Measurements from ENCODE around the gene NID1.
"Not testable (repeated sequence)": the region's sequence is repeated elsewhere in the genome, so short reads cannot be mapped to it uniquely, and the experiment has no call there.

Gene NID1

GRCh38 chr1:236009857-236010256 is 55.0 kb downstream of the NID1 start:
- H3K9me3 Mint-ChIP-seq = no peaks in the 10 kb centered on the region
- ATAC-seq (no peak), DNase-seq (no peak)
- H3K4me3 Mint-ChIP-seq = no peak overlapping the region
- no peaks in the 10 kb centered on the region for H3K27me3 Mint-ChIP-seq
- H3K4me1 Mint-ChIP-seq = no peaks in the 10 kb centered on the region
- H3K27ac Mint-ChIP-seq = no peak overlapping the region

DNA sequence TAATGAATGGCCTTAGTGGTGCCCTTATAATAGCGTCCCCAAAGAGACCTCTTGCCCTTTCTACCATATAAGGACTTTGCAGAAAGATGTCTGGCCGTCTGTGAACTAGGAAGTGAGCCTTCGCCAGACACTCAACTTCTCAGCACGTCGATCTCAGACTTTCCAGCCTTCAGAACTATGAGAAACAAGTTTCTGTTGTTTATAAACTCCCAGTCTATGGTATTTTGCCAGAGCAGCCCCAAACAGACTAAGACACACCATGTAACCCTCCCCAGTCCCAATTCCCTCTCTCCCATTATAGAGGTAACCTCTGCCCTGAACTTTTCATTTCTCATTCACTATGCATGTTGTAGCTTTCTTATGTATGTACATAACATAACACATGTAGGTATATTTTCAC is 55.7 kb downstream of the NID1 start:
- Mint-ChIP-seq H3K27ac (no peak overlapping the region), H3K9me3 (no peaks in the 10 kb centered on the region), H3K27me3 (no peaks in the 10 kb centered on the region), H3K4me1 (peaks cover 2% of the 10 kb centered on the region), H3K4me3 (no peak overlapping the region)
- DNase-seq = no peak
- ATAC-seq = no peak

- Mint-ChIP-seq H3K27ac (no peak overlapping the region), H3K9me3 (no peaks in the 10 kb centered on the region), H3K4me1 (peaks cover 8% of the 10 kb centered on the region), H3K27me3 (no peaks in the 10 kb centered on the region), H3K4me3 (no peak overlapping the region)
- DNase-seq = no peak
- no peak for ATAC-seq
These were observed 57.1 kb downstream of the NID1 start for GRCh38 chr1:236007781-236008180.

DNA sequence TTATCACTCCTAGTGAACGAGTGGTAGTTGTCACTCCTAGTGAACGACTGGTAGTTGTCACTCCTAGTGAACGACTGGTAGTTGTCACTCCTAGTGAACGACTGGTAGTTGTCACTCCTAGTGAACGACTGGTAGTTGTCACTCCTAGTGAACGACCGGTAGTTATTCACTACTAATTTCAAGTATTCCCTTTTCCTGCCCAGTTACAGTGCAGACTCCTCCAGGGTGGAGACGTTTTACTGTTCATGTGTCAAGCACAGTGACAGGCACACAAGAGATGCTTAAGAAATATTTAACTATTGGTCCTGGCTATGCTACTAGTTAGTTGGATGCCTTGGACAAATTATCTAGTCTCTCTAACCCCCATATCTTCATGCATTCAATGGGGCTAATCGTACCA is 61.8 kb downstream of the NID1 start:
- H3K27me3 Mint-ChIP-seq, DNase-seq, ATAC-seq, H3K4me3 Mint-ChIP-seq, H3K27ac Mint-ChIP-seq, H3K9me3 Mint-ChIP-seq: not testable (repeated sequence)
- peaks cover 50% of the 10 kb centered on the region for H3K4me1 Mint-ChIP-seq

DNA sequence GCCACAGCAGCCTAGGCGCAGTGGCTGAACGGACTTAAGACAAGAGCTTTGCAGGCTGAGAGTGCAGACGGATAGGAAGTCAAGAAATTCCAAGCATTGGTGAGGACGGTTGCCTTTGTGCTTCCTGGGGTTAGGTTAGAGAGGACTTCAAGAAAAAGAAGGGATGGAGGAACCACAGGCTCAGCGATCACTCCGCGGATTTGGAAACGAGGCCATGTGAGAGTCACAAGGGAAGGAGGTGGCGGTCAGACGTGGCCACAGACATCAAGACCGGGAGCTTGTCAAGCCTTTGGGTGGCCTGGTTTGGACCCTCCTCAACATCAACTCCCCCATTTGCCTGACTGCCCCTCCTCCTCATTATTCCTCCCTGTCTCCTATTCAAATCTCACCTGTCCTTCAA is 62.3 kb downstream of the NID1 start:
- H3K4me3 Mint-ChIP-seq = no peak overlapping the region
- no peak for DNase-seq
- peak overlapping the region in 1 of 2 donors; percentile 60 for H3K27ac Mint-ChIP-seq
- H3K9me3 Mint-ChIP-seq = no peaks in the 10 kb centered on the region
- H3K4me1 Mint-ChIP-seq = peaks cover 51% of the 10 kb centered on the region
- ATAC-seq = no peak
- no peaks in the 10 kb centered on the region for H3K27me3 Mint-ChIP-seq

DNA sequence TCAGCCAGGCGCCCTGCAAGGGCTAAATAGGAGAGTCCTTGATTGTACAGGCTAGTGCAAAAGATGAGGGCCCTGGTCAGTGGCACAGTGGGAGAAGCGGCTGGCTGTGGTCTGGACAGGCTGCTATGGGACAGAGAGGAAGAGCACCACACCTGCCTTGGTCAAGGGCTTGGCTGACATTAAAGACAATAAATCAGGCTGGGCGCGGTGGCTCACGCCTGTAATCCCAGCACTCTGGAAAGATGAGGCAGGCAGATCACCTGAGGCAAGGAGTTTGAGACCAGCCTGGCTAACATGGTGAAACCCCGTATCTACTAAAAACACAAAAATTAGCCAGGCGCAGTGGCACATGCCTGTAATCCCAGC is 62.9 kb downstream of the NID1 start:
- Mint-ChIP-seq H3K4me1 (peaks cover 52% of the 10 kb centered on the region), H3K9me3 (no peaks in the 10 kb centered on the region), H3K4me3 (no peak overlapping the region), H3K27me3 (no peaks in the 10 kb centered on the region), H3K27ac (peak overlapping the region in 1 of 2 donors; percentile 81)
- ATAC-seq = no peak
- no peak for DNase-seq

- Mint-ChIP-seq H3K27me3 (no peaks in the 10 kb centered on the region), H3K9me3 (no peaks in the 10 kb centered on the region), H3K4me1 (peaks cover 63% of the 10 kb centered on the region), H3K4me3 (no peak overlapping the region), H3K27ac (no peak overlapping the region)
- DNase-seq (no peak), ATAC-seq (no peak)
These were observed 64.1 kb downstream of the NID1 start for GRCh38 chr1:236000781-236001180.

DNA sequence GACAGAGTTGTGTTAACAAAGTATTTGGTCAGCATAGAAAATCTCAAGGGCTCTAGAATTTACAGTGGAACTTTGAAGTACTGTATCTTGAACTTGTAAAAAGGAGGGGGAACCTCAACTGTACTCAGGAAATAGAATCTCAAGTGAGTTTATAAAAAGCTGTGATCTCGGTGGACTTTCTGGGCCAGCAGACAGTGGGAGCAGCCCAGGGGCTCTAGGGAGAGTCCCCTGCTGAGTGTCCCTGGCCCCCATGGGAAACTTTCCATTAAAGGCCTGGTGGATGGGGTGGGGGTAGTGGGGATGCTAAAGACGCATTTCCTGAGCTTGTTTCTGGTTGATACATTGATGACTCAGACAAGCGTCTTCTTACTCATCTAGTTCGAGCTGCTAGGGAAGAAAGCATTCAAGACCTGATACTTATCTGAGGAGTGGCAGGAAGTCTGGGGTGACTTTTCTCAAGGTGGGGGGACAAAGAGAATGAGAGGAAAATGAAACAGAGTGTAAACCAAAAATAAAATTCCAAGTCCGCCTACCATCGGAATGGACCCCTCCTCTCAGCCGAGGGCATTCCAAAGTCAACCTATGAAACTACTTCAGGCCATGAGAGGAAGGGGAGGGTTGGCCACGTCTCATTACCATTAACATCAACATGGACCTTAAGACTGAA is 65.5 kb downstream of the NID1 start:
- H3K4me1 Mint-ChIP-seq = peaks cover 63% of the 10 kb centered on the region
- peak; percentile 60 to 78 for DNase-seq
- H3K27me3 Mint-ChIP-seq = no peaks in the 10 kb centered on the region

DNA sequence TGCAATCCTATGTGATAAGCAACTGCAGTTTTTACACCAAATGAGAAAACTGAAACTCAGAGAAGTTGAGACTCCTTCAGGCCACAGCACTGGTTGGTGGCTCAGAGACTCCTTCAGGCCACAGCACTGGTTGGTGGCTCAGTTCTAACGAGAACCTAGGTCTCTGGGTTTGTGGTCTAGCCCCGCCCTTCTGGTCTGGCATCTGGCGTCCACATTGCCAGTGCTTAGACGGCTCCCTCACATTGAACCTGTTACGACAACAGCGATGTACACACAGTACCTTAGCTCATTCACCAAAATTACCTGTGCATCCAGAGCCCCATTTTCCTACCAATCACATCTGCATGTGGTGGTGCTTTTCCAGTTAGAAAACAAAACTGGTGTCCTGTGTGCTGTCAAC is 66.1 kb downstream of the NID1 start:
- Mint-ChIP-seq H3K27me3 (no peaks in the 10 kb centered on the region), H3K27ac (peak overlapping the region; percentile 23 to 96), H3K4me1 (peaks cover 58% of the 10 kb centered on the region), H3K4me3 (peak overlapping the region; percentile 60 to 68), H3K9me3 (no peaks in the 10 kb centered on the region)
- peak; percentile 71 for ATAC-seq
- peak; percentile 33 to 57 for DNase-seq

More for the DNA sequence above, 65.5 kb downstream of the NID1 start:
- H3K27ac Mint-ChIP-seq = peak overlapping the region; percentile 89 to 96
- ATAC-seq = peak; percentile 91
- H3K9me3 Mint-ChIP-seq = no peaks in the 10 kb centered on the region
- peak overlapping the region; percentile 60 to 68 for H3K4me3 Mint-ChIP-seq

DNA sequence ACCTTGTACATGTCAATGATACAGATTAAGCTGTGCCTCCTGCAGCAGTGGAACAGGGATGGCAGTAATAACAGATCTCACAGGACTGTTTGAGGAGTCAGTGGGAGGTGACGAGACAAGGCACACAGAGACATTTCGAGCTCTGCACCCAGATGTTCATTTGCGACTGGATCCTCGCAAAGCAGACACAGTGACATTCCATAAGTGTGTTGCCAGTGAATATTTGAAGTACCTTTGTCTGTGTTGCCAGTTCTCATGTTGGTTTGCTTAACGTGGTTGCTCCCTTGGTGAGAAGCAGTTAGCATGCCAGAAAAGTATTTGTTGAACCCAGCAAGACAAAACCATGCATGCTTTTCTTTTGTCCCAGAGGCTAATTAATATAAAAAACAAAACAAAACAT is 67.0 kb downstream of the NID1 start:
- Mint-ChIP-seq H3K27ac (no peak overlapping the region), H3K27me3 (no peaks in the 10 kb centered on the region), H3K9me3 (no peaks in the 10 kb centered on the region), H3K4me1 (peaks cover 55% of the 10 kb centered on the region), H3K4me3 (no peak overlapping the region)
- DNase-seq (no peak), ATAC-seq (no peak)

- Mint-ChIP-seq H3K4me3 (no peak overlapping the region), H3K27me3 (no peaks in the 10 kb centered on the region), H3K9me3 (no peaks in the 10 kb centered on the region), H3K27ac (no peak overlapping the region), H3K4me1 (peaks cover 54% of the 10 kb centered on the region)
- no peak for DNase-seq
- no peak for ATAC-seq
These were observed 67.8 kb downstream of the NID1 start for GRCh38 chr1:235997049-235997448.

GRCh38 chr1:235996048-235996785 is 68.7 kb downstream of the NID1 start:
- H3K4me1 Mint-ChIP-seq = peaks cover 45% of the 10 kb centered on the region
- no peaks in the 10 kb centered on the region for H3K9me3 Mint-ChIP-seq
- H3K27me3 Mint-ChIP-seq = no peaks in the 10 kb centered on the region
- DNase-seq (peak in 1 of 2 donors; percentile 29), ATAC-seq (no peak)
- H3K4me3 Mint-ChIP-seq = no peak overlapping the region
- no peak overlapping the region for H3K27ac Mint-ChIP-seq

- Mint-ChIP-seq H3K27me3 (no peaks in the 10 kb centered on the region), H3K27ac (peak overlapping the region in 1 of 2 donors; percentile 17), H3K9me3 (peaks cover 0 to 6% of the 10 kb centered on the region in 2 donors), H3K4me1 (peaks cover 38% of the 10 kb centered on the region), H3K4me3 (no peak overlapping the region)
- ATAC-seq (no peak), DNase-seq (no peak)
These were observed 69.4 kb downstream of the NID1 start for GRCh38 chr1:235995511-235995910.

DNA sequence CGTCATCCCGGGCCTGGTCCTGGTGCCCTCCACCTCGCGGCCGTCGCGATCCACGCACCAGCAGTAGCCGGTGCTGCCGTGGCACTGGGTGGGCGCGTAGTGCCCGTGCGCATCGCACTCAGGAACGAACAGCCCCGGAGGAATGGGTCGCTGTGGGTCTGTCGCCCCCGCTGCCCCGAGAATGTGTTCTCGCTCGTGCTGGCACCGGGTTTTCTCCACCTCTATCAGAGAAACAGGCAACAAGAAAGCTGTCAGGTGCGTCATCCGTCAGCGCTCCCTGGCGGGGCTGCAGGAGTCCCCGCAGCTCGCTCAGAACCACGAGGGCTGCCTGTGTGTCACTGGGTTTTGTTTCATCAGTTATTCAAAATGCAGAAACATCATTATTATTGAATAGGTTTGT is 71.2 kb downstream of the NID1 start:
- Mint-ChIP-seq H3K4me3 (no peak overlapping the region), H3K27me3 (peaks cover under 1% of the 10 kb centered on the region), H3K4me1 (peaks cover 20% of the 10 kb centered on the region), H3K27ac (no peak overlapping the region), H3K9me3 (peaks cover 8 to 20% of the 10 kb centered on the region in 2 donors)
- DNase-seq = no peak
- ATAC-seq = peak; percentile 29

DNA sequence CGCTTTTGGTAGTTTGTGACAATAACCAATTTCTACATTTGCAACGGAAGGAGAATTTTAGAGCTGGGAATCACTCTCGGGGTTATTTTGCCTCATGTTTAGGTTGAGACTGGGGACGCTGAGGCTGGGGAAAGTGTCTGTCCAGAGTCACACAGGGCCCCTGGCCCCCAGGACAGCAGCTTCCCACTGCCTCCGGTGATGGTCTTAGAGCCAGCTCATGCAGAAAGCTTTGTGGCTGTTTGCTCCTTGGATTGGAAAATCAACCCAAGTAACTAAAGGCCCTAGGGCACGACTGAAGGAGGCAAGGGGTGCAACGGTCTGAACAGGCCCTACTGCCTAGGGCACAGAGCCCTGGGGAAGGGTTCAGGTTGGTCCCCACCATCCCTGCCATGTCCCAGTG is 72.0 kb downstream of the NID1 start:
- Mint-ChIP-seq H3K4me1 (peaks cover 13% of the 10 kb centered on the region), H3K27me3 (peaks cover 9% of the 10 kb centered on the region), H3K27ac (peak overlapping the region in 1 of 2 donors; percentile 1), H3K4me3 (no peak overlapping the region), H3K9me3 (peaks cover 8 to 27% of the 10 kb centered on the region in 2 donors)
- no peak for ATAC-seq
- no peak for DNase-seq

GRCh38 chr1:235992346-235992745 is 72.5 kb downstream of the NID1 start:
- Mint-ChIP-seq H3K4me1 (peaks cover 13% of the 10 kb centered on the region), H3K9me3 (peaks cover 14 to 33% of the 10 kb centered on the region in 2 donors), H3K27ac (no peak overlapping the region), H3K27me3 (peaks cover 14% of the 10 kb centered on the region), H3K4me3 (no peak overlapping the region)
- DNase-seq (no peak), ATAC-seq (no peak)

Data from stimulated activated naive CD8-positive, alpha-beta T cell treated with anti-CD3 and anti-CD28 coated beads, Interleukin-15, amount 100 ng/mL, for 72 hours (primary cell).